ENCODE measurements around the gene TSC22D2. TPM values are rescaled to one million over a fixed set of nuclear protein-coding genes. Genes with fewer than 3 reads are reported as not detected.
A peak's percentile ranks its signal among the peaks of the same experiment; 100 is the strongest.

Gene TSC22D2
- total RNA-seq, 1 experiment from 2014 or later: 20.0 TPM

DNA sequence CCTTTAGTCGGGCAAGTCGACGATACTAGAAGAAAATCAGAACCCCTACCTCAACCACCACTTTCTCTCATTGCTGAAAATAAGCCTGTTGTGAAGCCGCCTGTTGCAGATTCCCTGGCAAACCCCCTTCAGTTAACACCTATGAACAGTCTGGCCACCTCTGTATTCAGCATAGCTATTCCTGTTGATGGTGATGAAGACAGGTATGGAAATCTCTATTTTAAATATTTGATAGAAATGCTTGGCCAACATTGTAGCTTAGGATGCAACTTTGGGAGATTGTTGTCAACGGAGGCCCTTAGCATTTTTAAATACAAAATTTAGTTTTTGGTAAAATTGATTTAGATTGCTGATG, 3.0 kb downstream of the TSC22D2 start:
- peaks cover 10 to 42% of the 10 kb centered on the region in 2 experiments for H3K4me1 ChIP-seq (ENCODE audit: control insufficient read depth in 1 of 2, insufficient read depth in 2 of 2, low read length in 2 of 2)
- no peaks in the 10 kb centered on the region for H3K9me3 ChIP-seq (ENCODE audit: control insufficient read depth in 1 of 2, insufficient read depth in 1 of 2, low read depth in 1 of 2, low read length in 2 of 2)
- H3K27ac ChIP-seq (ENCODE audit: low read depth, low read length): no peak overlapping the region; the same call in 1 of the 2 replicates
- H3K9ac ChIP-seq (ENCODE audit: low read length): peak overlapping the region; percentile 88
- peaks cover 27% of the 10 kb centered on the region for H4K20me1 ChIP-seq (ENCODE audit: insufficient read depth)
- no peak for TF ChIP-seq ATF3 (IDR thresholded peaks at IDR 0.05)
- no peak for TF ChIP-seq EZH2 (IDR thresholded peaks at IDR 0.05)
- TF ChIP-seq SIN3A (IDR thresholded peaks at IDR 0.05; ENCODE audit: low read depth): no peak
- no peak for TF ChIP-seq CTCF (IDR thresholded peaks at IDR 0.05 in 2 of 3, conservative IDR thresholded peaks at IDR 0.05 in 1 of 3; ENCODE audit: borderline replicate concordance in 1 of 3, insufficient read depth in 1 of 3, low read depth in 2 of 3, low read length in 2 of 3)
- no peak for TF ChIP-seq JUND (IDR thresholded peaks at IDR 0.05)
- TF ChIP-seq RAD21 (IDR thresholded peaks at IDR 0.05; ENCODE audit: low read depth): no peak
- TF ChIP-seq POLR2AphosphoS5 (IDR thresholded peaks at IDR 0.05; ENCODE audit: low read depth, low read length): no peak
- TF ChIP-seq REST (IDR thresholded peaks at IDR 0.05; ENCODE audit: low read depth): no peak
- no peak for TF ChIP-seq FOSL1 (IDR thresholded peaks at IDR 0.05; ENCODE audit: low read depth)
- TF ChIP-seq ZFX (IDR thresholded peaks at IDR 0.05): no peak
- TF ChIP-seq EGR1 (IDR thresholded peaks at IDR 0.05; ENCODE audit: low read depth): no peak
- TF ChIP-seq SRF (IDR thresholded peaks at IDR 0.05; ENCODE audit: low read depth): no peak
- TF ChIP-seq EZH2phosphoT487 (IDR thresholded peaks at IDR 0.05; ENCODE audit: borderline replicate concordance): no peak
- no peak for TF ChIP-seq ZNF274 (IDR thresholded peaks at IDR 0.05; ENCODE audit: low read depth, low read length)
- no peak for TF ChIP-seq YY1 (IDR thresholded peaks at IDR 0.05; ENCODE audit: extremely low read depth, insufficient replicate concordance, low read depth, low read length)
- TF ChIP-seq, protein P1, sequence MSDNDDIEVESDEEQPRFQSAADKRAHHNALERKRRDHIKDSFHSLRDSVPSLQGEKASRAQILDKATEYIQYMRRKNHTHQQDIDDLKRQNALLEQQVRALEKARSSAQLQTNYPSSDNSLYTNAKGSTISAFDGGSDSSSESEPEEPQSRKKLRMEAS (IDR thresholded peaks at IDR 0.05): no peak
- no peak for TF ChIP-seq CBX3 (IDR thresholded peaks at IDR 0.05; ENCODE audit: low read depth)
- no peaks in the 10 kb centered on the region for H3K9me2 ChIP-seq (ENCODE audit: insufficient read depth)
- H3K4me3 ChIP-seq (replicated peaks in 1 of 2; ENCODE audit: low read depth in 1 of 2, low read length in 2 of 2): peak overlapping the region; percentile 70 to 85
- ChIA-PET CTCF (no interaction called here), RAD21 (ENCODE audit: low non-redundant PET in 1 of 2, low total read pairs in 2 of 2, uncharacterized antibody in 2 of 2, unreplicated experiment in 2 of 2) (no interaction called here), POLR2A (no interaction called here)
- no peak overlapping the region for H2AFZ ChIP-seq (ENCODE audit: low read depth, low read length, poor library complexity, severe bottlenecking)
- DNase-seq (ENCODE audit: low read depth, low spot score) (no peak), ATAC-seq (no peak)
- no peaks in the 10 kb centered on the region for H3K27me3 ChIP-seq (ENCODE audit: insufficient read depth, low read length)
- intact Hi-C loops (cut with micrococcal nuclease): loop anchor here (5.0 kb wide), 1 partner anchor 124 kb away; no protein-coding TSS in a partner anchor
- BruUV-seq (replicated peaks): no TSS peak
- H3K4me2 ChIP-seq (ENCODE audit: low read length): peak overlapping the region; percentile 97
- H3K36me3 ChIP-seq (ENCODE audit: control insufficient read depth in 1 of 2, insufficient read depth in 2 of 2, low read length in 2 of 2): peaks cover 0 to 15% of the 10 kb centered on the region in 2 experiments; a peak in 3 of 4 replicates
- peaks cover 73% of the 10 kb centered on the region for H3K79me2 ChIP-seq (ENCODE audit: insufficient read depth, low read length)

All from HCT116 (cell line).